HL-60 (cell line): ENCODE data around the gene MAP6.

Experiments
- DNase-seq, 2 experiments: peaks; one replicate each; pipeline ENCODE4 v3.0.0-alpha.2; 2010 to 2020; ENCODE audit warnings: low read depth in 1 of 2, low spot score in 1 of 2
- H3K27ac ChIP-seq: fragments of 250-450 bp; sonication (Bioruptor Pico); replicated peaks from 2 replicates; pipeline ENCODE4 v1.5.1; 2020; ENCODE audit warnings: mild to moderate bottlenecking, moderate library complexity
- H3K27me3 ChIP-seq: fragments of 250-450 bp; sonication (Bioruptor Pico); 2 replicates; pipeline ENCODE4 v1.5.1; 2021; ENCODE audit warnings: mild to moderate bottlenecking, moderate library complexity; ENCODE audit not compliant: insufficient read depth, poor library complexity, severe bottlenecking
- H3K4me3 ChIP-seq: replicated peaks from 2 replicates; pipeline ENCODE4 v1.5.1; 2011; ENCODE audit warnings: mild to moderate bottlenecking, control low read depth, low read length; ENCODE audit not compliant: insufficient read depth
- CTCF ChIP-seq: IDR thresholded peaks from one replicate; pipeline ENCODE4 v1.5.1; 2011; ENCODE audit warnings: low read length, control low read depth, inconsistent platforms; ENCODE audit not compliant: insufficient read depth
- GABPA ChIP-seq: IDR thresholded peaks from 2 replicates; pipeline ENCODE4 v1.6.1; 2012; ENCODE audit warnings: low read depth
- POLR2AphosphoS5 ChIP-seq: IDR thresholded peaks from 2 replicates; pipeline ENCODE4 v1.6.1; 2012; ENCODE audit warnings: low read depth
- REST ChIP-seq: IDR thresholded peaks from 2 replicates; pipeline ENCODE4 v1.6.1; 2012; ENCODE audit warnings: low read depth; ENCODE audit not compliant: insufficient replicate concordance
- SPI1 ChIP-seq: IDR thresholded peaks from 2 replicates; pipeline ENCODE4 v1.6.1; 2012; ENCODE audit warnings: low read depth, mild to moderate bottlenecking, borderline replicate concordance

Gene MAP6

GRCh38 chr11:75667255-75667830 lies 1.5 kb downstream of the MAP6 start:
- TF ChIP-seq CTCF, result no peak
- no peak for TF ChIP-seq POLR2AphosphoS5
- TF ChIP-seq REST, result no peak
- no peak for TF ChIP-seq SPI1
- TF ChIP-seq GABPA, result no peak
- H3K27me3 ChIP-seq, result peaks cover 61% of the 10 kb centered on the region
- no peak for DNase-seq
- H3K27ac ChIP-seq, result no peak overlapping the region
- peak overlapping the region; percentile 20 for H3K4me3 ChIP-seq

GRCh38 chr11:75665990-75666389 lies 2.8 kb downstream of the MAP6 start:
- TF ChIP-seq SPI1 (no peak), GABPA (no peak), CTCF (no peak)
- H3K4me3 ChIP-seq, result no peak overlapping the region
- DNase-seq, result no peak
- H3K27me3 ChIP-seq, result peaks cover 69% of the 10 kb centered on the region
- H3K27ac ChIP-seq, result no peak overlapping the region

GRCh38 chr11:75665126-75665525 lies 3.7 kb downstream of the MAP6 start:
- Histone ChIP-seq H3K27ac (no peak overlapping the region), H3K27me3 (peaks cover 62% of the 10 kb centered on the region), H3K4me3 (no peak overlapping the region)
- DNase-seq, result no peak
- TF ChIP-seq SPI1 (no peak), POLR2AphosphoS5 (no peak), REST (no peak), CTCF (no peak), GABPA (no peak)

GRCh38 chr11:75664389-75664788 lies 4.4 kb downstream of the MAP6 start:
- no peak for TF ChIP-seq POLR2AphosphoS5
- TF ChIP-seq GABPA, result no peak
- no peak for TF ChIP-seq REST
- no peak for TF ChIP-seq SPI1
- no peak for TF ChIP-seq CTCF
- Histone ChIP-seq H3K4me3 (no peak overlapping the region), H3K27me3 (peaks cover 57% of the 10 kb centered on the region), H3K27ac (no peak overlapping the region)
- no peak for DNase-seq
